Naive thymus-derived CD4-positive, alpha-beta T cell (primary cell): ENCODE measurements around the gene GXYLT2. TPM values are rescaled to one million over a fixed set of nuclear protein-coding genes. Genes with fewer than 3 reads are reported as not detected.

Experiments
- ATAC-seq: fragments of 150-1000 bp; cut with Tn5 transposase; 2 replicates; pipeline ENCODE4 v1.10.0; 2021; ENCODE audit warnings: mild to moderate bottlenecking, moderate library complexity
- CTCF ChIA-PET: fragments of 350-600 bp; sonication (Branson Sonifier 250); formaldehyde crosslinking; loops from one replicate; lab custom pipeline; 2021; ENCODE audit warnings: antibody characterized with exemption; lab: Charles Lee
- POLR2A ChIA-PET: fragments of 350-600 bp; sonication (Branson Sonifier 250); formaldehyde crosslinking; loops from one replicate; lab custom pipeline; 2021; ENCODE audit warnings: antibody characterized with exemption, inconsistent platforms; lab: Charles Lee
- DNase-seq, 9 donors: peaks; one replicate each; pipeline versions ENCODE4 v3.0.0 to v3.0.0-alpha.2; 2020 to 2022; ENCODE audit warnings: mixed read lengths in 1 of 9
- H3K27ac ChIP-seq: one replicate; pipeline ENCODE4 v1.7.0; 2013; ENCODE audit warnings: mild to moderate bottlenecking, low read depth, low read length, moderate library complexity
- H3K27me3 ChIP-seq, 2 donors: one replicate each; pipeline ENCODE4 v1.7.0; 2013; ENCODE audit warnings: low read length in 2 of 2, mild to moderate bottlenecking in 2 of 2, moderate library complexity in 2 of 2; ENCODE audit not compliant: control insufficient read depth in 2 of 2, insufficient read depth in 2 of 2
- H3K36me3 ChIP-seq, 3 experiments: 1 replicate in 2 of 3; 2 replicates in 1 of 3; pipeline ENCODE4 v1.7.0; 2013; ENCODE audit warnings: low read length in 3 of 3, mild to moderate bottlenecking in 3 of 3, moderate library complexity in 1 of 3; ENCODE audit not compliant: insufficient read depth in 3 of 3, control insufficient read depth in 2 of 3
- H3K4me1 ChIP-seq, 2 donors: one replicate each; pipeline ENCODE4 v1.7.0; 2013; ENCODE audit warnings: low read length in 2 of 2, mild to moderate bottlenecking in 2 of 2, moderate library complexity in 1 of 2; ENCODE audit not compliant: control insufficient read depth in 2 of 2, insufficient read depth in 2 of 2
- H3K4me3 ChIP-seq: 2 replicates; pipeline ENCODE4 v1.7.0; 2013; ENCODE audit warnings: mild to moderate bottlenecking, low read length
- H3K9me3 ChIP-seq, 3 experiments: 1 replicate in 2 of 3; 2 replicates in 1 of 3; pipeline ENCODE4 v1.7.0; 2013; ENCODE audit warnings: low read length in 3 of 3; ENCODE audit not compliant: control insufficient read depth in 2 of 3
- H3K27ac Mint-ChIP-seq, 9 donors: one replicate each; pipeline ENCODE4 v1.8.0; 2020 to 2022; ENCODE audit warnings: mixed read lengths in 9 of 9, mild to moderate bottlenecking in 8 of 9, moderate library complexity in 5 of 9, inconsistent platforms in 2 of 9
- H3K27me3 Mint-ChIP-seq, 5 donors: one replicate each; pipeline ENCODE4 v1.8.0; 2021 to 2022; ENCODE audit warnings: mixed read lengths in 5 of 5, mild to moderate bottlenecking in 1 of 5
- H3K36me3 Mint-ChIP-seq, 5 donors: one replicate each; pipeline ENCODE4 v1.8.0; 2020 to 2022; ENCODE audit warnings: mixed read lengths in 5 of 5, mild to moderate bottlenecking in 3 of 5, inconsistent platforms in 1 of 5
- H3K4me1 Mint-ChIP-seq, 7 donors: one replicate each; pipeline ENCODE4 v1.8.0; 2020 to 2022; ENCODE audit warnings: mixed read lengths in 7 of 7, mild to moderate bottlenecking in 3 of 7, inconsistent platforms in 1 of 7
- H3K4me3 Mint-ChIP-seq, 10 donors: one replicate each; pipeline ENCODE4 v1.8.0; 2020 to 2022; ENCODE audit warnings: mild to moderate bottlenecking in 10 of 10, mixed read lengths in 10 of 10, moderate library complexity in 6 of 10, inconsistent platforms in 2 of 10
- H3K9me3 Mint-ChIP-seq, 11 donors: one replicate each; pipeline ENCODE4 v1.8.0; 2020 to 2022; ENCODE audit warnings: mixed read lengths in 11 of 11, mild to moderate bottlenecking in 4 of 11, inconsistent platforms in 1 of 11, moderate library complexity in 1 of 11
- intact Hi-C, 2 donors: fragments of 100-400 bp; cut with micrococcal nuclease; formaldehyde crosslinking; loops; one replicate each; pipeline ENCODE4 v1.15.1; 2023
- polyA plus RNA-seq, 2 donors: library from polyadenylated mRNA; unstranded; fragments of 300-500 nt; fragmentation: Illumina TruSeq; gene quantifications; one replicate each; pipeline ENCODE4 v1.2.3, GENCODE V29; 2021
- total RNA-seq, 6 experiments: library from RNA in 5 of 6; stranded (reverse) in 5 of 6; gene quantifications; 1 replicate in 5 of 6; 2 replicates in 1 of 6; pipeline ENCODE4 v1.2.3 and lab custom pipeline; 2021 to 2026

Gene GXYLT2
- total and polyA plus RNA-seq, 7 experiments from 2014 or later = not detected

GRCh38 chr3:73007992-73008712 is 120.3 kb downstream of the GXYLT2 start:
- H3K4me3 ChIP-seq = no peak overlapping the region
- DNase-seq (no peak), ATAC-seq (no peak)
- peaks cover 8 to 16% (median 15%) of the 10 kb centered on the region in 3 experiments for H3K36me3 ChIP-seq
- H3K9me3 Mint-ChIP-seq = peaks cover 0 to 2% (median 0%) of the 10 kb centered on the region in 11 donors
- intact Hi-C loops = loop anchor here in 1 of 2 donors (1.0 kb wide), 1 partner anchor 10 kb away; no protein-coding TSS in a partner anchor
- no peaks in the 10 kb centered on the region for H3K27me3 ChIP-seq
- no peaks in the 10 kb centered on the region for H3K27me3 Mint-ChIP-seq
- peak overlapping the region in 4 of 9 donors; percentile 10 to 57 (median 26) for H3K27ac Mint-ChIP-seq
- H3K4me1 ChIP-seq = peaks cover 11 to 18% of the 10 kb centered on the region in 2 donors
- no peak overlapping the region for H3K27ac ChIP-seq
- H3K4me1 Mint-ChIP-seq = peaks cover 64 to 98% (median 91%) of the 10 kb centered on the region in 7 donors
- CTCF ChIA-PET = interaction anchor here (1.1 kb wide), 1 partner anchor 8 kb away, joined by 3 read pairs; no protein-coding TSS in a partner anchor
- no peaks in the 10 kb centered on the region for H3K9me3 ChIP-seq
- POLR2A ChIA-PET = interaction anchor here (1.1 kb wide), 1 partner anchor 10 kb away, joined by 4 read pairs; no protein-coding TSS in a partner anchor
- peak overlapping the region in 7 of 10 donors; percentile 2 to 71 (median 43) for H3K4me3 Mint-ChIP-seq
- H3K36me3 Mint-ChIP-seq = peaks cover 11 to 80% (median 41%) of the 10 kb centered on the region in 5 donors

GRCh38 chr3:73009008-73009407 is 121.2 kb downstream of the GXYLT2 start:
- DNase-seq (no peak), ATAC-seq (no peak)
- peaks cover 0 to 2% (median 0%) of the 10 kb centered on the region in 11 donors for H3K9me3 Mint-ChIP-seq
- H3K4me3 ChIP-seq = no peak overlapping the region
- peaks cover 11 to 75% (median 37%) of the 10 kb centered on the region in 5 donors for H3K36me3 Mint-ChIP-seq
- H3K4me1 Mint-ChIP-seq = peaks cover 57 to 98% (median 86%) of the 10 kb centered on the region in 7 donors
- H3K27me3 ChIP-seq = no peaks in the 10 kb centered on the region
- intact Hi-C loops = no loop called here
- no peaks in the 10 kb centered on the region for H3K27me3 Mint-ChIP-seq
- peaks cover 13 to 19% of the 10 kb centered on the region in 2 donors for H3K4me1 ChIP-seq
- POLR2A ChIA-PET = no interaction called here
- H3K9me3 ChIP-seq = no peaks in the 10 kb centered on the region
- H3K27ac Mint-ChIP-seq = peak overlapping the region in 8 of 9 donors; percentile 0 to 80 (median 18)
- no peak overlapping the region for H3K27ac ChIP-seq
- CTCF ChIA-PET = interaction anchor here (1.1 kb wide), 1 partner anchor 9 kb away, joined by 3 read pairs; no protein-coding TSS in a partner anchor
- peak overlapping the region in 9 of 10 donors; percentile 0 to 71 (median 44) for H3K4me3 Mint-ChIP-seq
- H3K36me3 ChIP-seq = peaks cover 8 to 16% (median 15%) of the 10 kb centered on the region in 3 experiments

DNA sequence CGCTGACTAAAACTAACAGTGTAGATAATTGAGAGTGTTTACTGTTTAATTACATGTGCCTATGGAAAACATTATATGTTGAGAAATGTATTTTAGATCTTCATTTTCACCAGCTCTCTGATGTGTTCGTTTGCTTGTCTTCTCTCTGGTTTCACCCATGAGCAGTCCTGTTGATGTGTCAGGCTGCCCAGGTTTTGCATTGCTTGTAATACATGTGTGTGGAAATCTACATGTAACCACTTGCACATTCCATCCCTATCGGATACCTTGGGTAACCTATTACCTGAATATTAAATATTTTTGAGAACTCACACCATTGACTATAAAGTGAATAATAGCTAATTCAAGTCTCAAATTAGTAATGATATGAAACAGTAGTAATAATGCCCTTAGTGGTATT is 121.9 kb downstream of the GXYLT2 start:
- Histone ChIP-seq H3K27me3 (no peaks in the 10 kb centered on the region), H3K4me1 (peaks cover 15 to 19% of the 10 kb centered on the region in 2 donors), H3K4me3 (no peak overlapping the region), H3K9me3 (no peaks in the 10 kb centered on the region), H3K27ac (no peak overlapping the region), H3K36me3 (peaks cover 4 to 16% (median 15%) of the 10 kb centered on the region in 3 experiments)
- ATAC-seq (no peak), DNase-seq (no peak)
- ChIA-PET POLR2A (interaction anchor here (0.7 kb wide), 1 partner anchor 1429 kb away, joined by 3 read pairs; no protein-coding TSS in a partner anchor), CTCF (interaction anchor here (1.0 kb wide), 1 partner anchor 39 kb away, joined by 3 read pairs; no protein-coding TSS in a partner anchor)
- Mint-ChIP-seq H3K4me3 (peak overlapping the region in 7 of 10 donors; percentile 4 to 54 (median 45)), H3K27ac (peak overlapping the region in 6 of 9 donors; percentile 0 to 91 (median 68)), H3K36me3 (peaks cover 11 to 71% (median 33%) of the 10 kb centered on the region in 5 donors), H3K27me3 (no peaks in the 10 kb centered on the region), H3K9me3 (peaks cover 0 to 1% (median 0%) of the 10 kb centered on the region in 11 donors), H3K4me1 (peaks cover 50 to 96% (median 82%) of the 10 kb centered on the region in 7 donors)
- intact Hi-C loops = no loop called here

DNA sequence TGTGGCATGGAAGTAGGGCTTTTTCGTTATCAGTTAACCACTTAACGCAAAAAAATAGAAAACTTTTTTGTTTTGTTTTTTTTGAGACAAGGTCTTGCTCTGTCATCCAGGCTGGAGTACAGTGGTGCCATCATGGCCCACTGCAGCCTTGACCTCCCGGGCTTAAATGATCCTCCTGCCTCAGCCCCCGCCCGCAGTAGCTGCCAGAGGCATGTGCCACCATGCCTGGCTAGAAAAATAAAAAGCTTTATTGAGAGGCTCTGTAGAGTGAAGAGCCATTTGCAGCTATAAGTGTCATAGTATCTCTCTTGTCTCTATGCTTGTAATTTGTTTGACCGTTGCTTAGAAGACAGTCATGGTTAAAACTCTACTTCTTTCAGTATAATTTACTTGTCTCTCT is 122.3 kb downstream of the GXYLT2 start:
- POLR2A ChIA-PET = interaction anchor here (0.7 to 0.9 kb wide), 2 partner anchors 11 to 1430 kb away, joined by 3 read pairs; no protein-coding TSS in a partner anchor
- H3K27me3 Mint-ChIP-seq = no peaks in the 10 kb centered on the region
- Histone ChIP-seq H3K27me3 (no peaks in the 10 kb centered on the region), H3K27ac (no peak overlapping the region), H3K9me3 (no peaks in the 10 kb centered on the region), H3K36me3 (peaks cover 3 to 16% (median 15%) of the 10 kb centered on the region in 3 experiments), H3K4me1 (peaks cover 15 to 19% of the 10 kb centered on the region in 2 donors), H3K4me3 (no peak overlapping the region)
- CTCF ChIA-PET = interaction anchor here (1.0 kb wide), 1 partner anchor 39 kb away, joined by 3 read pairs; no protein-coding TSS in a partner anchor
- peaks cover 47 to 94% (median 81%) of the 10 kb centered on the region in 7 donors for H3K4me1 Mint-ChIP-seq
- peak overlapping the region in 6 of 9 donors; percentile 9 to 76 (median 42) for H3K27ac Mint-ChIP-seq
- DNase-seq (no peak), ATAC-seq (no peak)
- H3K9me3 Mint-ChIP-seq = peaks cover 0 to 1% (median 0%) of the 10 kb centered on the region in 11 donors
- intact Hi-C loops = no loop called here
- H3K4me3 Mint-ChIP-seq = peak overlapping the region in 8 of 10 donors; percentile 2 to 54 (median 44)
- H3K36me3 Mint-ChIP-seq = peaks cover 11 to 70% (median 34%) of the 10 kb centered on the region in 5 donors

GRCh38 chr3:73018298-73018697 is 130.5 kb downstream of the GXYLT2 start:
- no peak overlapping the region for H3K27ac ChIP-seq
- H3K4me1 Mint-ChIP-seq = peaks cover 30 to 87% (median 70%) of the 10 kb centered on the region in 7 donors
- peak overlapping the region in 1 of 9 donors; percentile 0 for H3K27ac Mint-ChIP-seq
- H3K36me3 Mint-ChIP-seq = peaks cover 0 to 27% (median 11%) of the 10 kb centered on the region in 5 donors
- no peaks in the 10 kb centered on the region for H3K9me3 Mint-ChIP-seq
- no peaks in the 10 kb centered on the region for H3K27me3 ChIP-seq
- H3K36me3 ChIP-seq = no peaks in the 10 kb centered on the region
- ChIA-PET CTCF (interaction anchor here (1.0 kb wide), 1 partner anchor 37 kb away, joined by 4 read pairs; no protein-coding TSS in a partner anchor), POLR2A (interaction anchor here (1.0 kb wide), 1 partner anchor 21 kb away, joined by 3 read pairs; no protein-coding TSS in a partner anchor)
- no peaks in the 10 kb centered on the region for H3K9me3 ChIP-seq
- no peak overlapping the region for H3K4me3 ChIP-seq
- intact Hi-C loops = loop anchor here in 1 of 2 donors (1.0 kb wide), 1 partner anchor 10 kb away; no protein-coding TSS in a partner anchor
- H3K4me1 ChIP-seq = peaks cover 11 to 23% of the 10 kb centered on the region in 2 donors
- DNase-seq (no peak), ATAC-seq (no peak)
- peak overlapping the region in 7 of 10 donors; percentile 0 to 55 (median 26) for H3K4me3 Mint-ChIP-seq
- H3K27me3 Mint-ChIP-seq = no peaks in the 10 kb centered on the region
